ENCODE data around the gene SND1.

DNA sequence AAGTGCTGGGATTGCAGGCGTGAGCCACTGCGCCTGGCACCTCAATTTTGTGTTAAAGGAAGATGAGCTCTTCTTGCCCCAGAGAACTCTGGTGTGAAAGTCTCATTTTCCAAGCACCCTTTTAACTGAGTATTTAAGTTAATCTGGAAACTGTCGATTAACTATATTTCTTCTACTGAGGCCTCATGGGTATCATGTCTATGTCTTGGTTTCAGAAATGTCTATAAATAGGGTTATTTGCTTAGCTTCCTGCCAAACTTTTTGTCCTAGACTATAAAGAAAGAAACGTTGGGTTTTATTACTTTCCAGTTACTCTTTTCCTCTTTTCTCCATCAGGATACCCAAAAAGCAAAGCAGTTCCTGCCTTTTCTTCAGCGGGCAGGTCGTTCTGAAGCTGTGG, 276.9 kb downstream of the SND1 start:
- TF ChIP-seq TCF12 (IDR thresholded peaks at IDR 0.05; ENCODE audit: low read depth) = no peak
- TF ChIP-seq EGR1 (IDR thresholded peaks at IDR 0.05) = no peak
- TF ChIP-seq TAF1 (IDR thresholded peaks at IDR 0.05; ENCODE audit: low read depth) = no peak
- no peak for TF ChIP-seq EP300 (IDR thresholded peaks at IDR 0.05; ENCODE audit: borderline replicate concordance)
- TF ChIP-seq, protein P1, sequence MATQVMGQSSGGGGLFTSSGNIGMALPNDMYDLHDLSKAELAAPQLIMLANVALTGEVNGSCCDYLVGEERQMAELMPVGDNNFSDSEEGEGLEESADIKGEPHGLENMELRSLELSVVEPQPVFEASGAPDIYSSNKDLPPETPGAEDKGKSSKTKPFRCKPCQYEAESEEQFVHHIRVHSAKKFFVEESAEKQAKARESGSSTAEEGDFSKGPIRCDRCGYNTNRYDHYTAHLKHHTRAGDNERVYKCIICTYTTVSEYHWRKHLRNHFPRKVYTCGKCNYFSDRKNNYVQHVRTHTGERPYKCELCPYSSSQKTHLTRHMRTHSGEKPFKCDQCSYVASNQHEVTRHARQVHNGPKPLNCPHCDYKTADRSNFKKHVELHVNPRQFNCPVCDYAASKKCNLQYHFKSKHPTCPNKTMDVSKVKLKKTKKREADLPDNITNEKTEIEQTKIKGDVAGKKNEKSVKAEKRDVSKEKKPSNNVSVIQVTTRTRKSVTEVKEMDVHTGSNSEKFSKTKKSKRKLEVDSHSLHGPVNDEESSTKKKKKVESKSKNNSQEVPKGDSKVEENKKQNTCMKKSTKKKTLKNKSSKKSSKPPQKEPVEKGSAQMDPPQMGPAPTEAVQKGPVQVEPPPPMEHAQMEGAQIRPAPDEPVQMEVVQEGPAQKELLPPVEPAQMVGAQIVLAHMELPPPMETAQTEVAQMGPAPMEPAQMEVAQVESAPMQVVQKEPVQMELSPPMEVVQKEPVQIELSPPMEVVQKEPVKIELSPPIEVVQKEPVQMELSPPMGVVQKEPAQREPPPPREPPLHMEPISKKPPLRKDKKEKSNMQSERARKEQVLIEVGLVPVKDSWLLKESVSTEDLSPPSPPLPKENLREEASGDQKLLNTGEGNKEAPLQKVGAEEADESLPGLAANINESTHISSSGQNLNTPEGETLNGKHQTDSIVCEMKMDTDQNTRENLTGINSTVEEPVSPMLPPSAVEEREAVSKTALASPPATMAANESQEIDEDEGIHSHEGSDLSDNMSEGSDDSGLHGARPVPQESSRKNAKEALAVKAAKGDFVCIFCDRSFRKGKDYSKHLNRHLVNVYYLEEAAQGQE (IDR thresholded peaks at IDR 0.05; ENCODE audit: low read depth) = no peak
- TF ChIP-seq ZBTB7A (IDR thresholded peaks at IDR 0.05; ENCODE audit: low read depth) = no peak
- TF ChIP-seq YY1 (IDR thresholded peaks at IDR 0.05; ENCODE audit: low read depth) = no peak
- TF ChIP-seq CREB1 (IDR thresholded peaks at IDR 0.05; ENCODE audit: low read depth) = no peak

All from Ishikawa (cell line).